GM12892 (cell line): ENCODE results near the gene COL20A1.
A peak's percentile ranks its signal among the peaks of the same experiment; 100 is the strongest.

Source experiments
- DNase-seq: peaks from one replicate; pipeline ENCODE4 v3.0.0; 2011; ENCODE audit not compliant: insufficient read length
- FAIRE-seq: peaks from 2 replicates; lab custom pipeline; 2011; peaks lifted over from hg19 to GRCh38; lab: Jason Lieb, UNC
- POLR2A ChIP-seq: IDR thresholded peaks from 2 replicates; pipeline ENCODE4 v1.6.1; 2011; ENCODE audit warnings: low read depth, low read length, control low read depth
- POLR2AphosphoS5 ChIP-seq: IDR thresholded peaks from 2 replicates; pipeline ENCODE4 v1.6.1; 2011; ENCODE audit warnings: low read depth, low read length, control low read depth
- TAF1 ChIP-seq: IDR thresholded peaks from 2 replicates; pipeline ENCODE4 v1.6.1; 2011; ENCODE audit warnings: low read depth, mild to moderate bottlenecking, control low read depth, low read length, borderline replicate concordance

COL20A1 gene

DNA sequence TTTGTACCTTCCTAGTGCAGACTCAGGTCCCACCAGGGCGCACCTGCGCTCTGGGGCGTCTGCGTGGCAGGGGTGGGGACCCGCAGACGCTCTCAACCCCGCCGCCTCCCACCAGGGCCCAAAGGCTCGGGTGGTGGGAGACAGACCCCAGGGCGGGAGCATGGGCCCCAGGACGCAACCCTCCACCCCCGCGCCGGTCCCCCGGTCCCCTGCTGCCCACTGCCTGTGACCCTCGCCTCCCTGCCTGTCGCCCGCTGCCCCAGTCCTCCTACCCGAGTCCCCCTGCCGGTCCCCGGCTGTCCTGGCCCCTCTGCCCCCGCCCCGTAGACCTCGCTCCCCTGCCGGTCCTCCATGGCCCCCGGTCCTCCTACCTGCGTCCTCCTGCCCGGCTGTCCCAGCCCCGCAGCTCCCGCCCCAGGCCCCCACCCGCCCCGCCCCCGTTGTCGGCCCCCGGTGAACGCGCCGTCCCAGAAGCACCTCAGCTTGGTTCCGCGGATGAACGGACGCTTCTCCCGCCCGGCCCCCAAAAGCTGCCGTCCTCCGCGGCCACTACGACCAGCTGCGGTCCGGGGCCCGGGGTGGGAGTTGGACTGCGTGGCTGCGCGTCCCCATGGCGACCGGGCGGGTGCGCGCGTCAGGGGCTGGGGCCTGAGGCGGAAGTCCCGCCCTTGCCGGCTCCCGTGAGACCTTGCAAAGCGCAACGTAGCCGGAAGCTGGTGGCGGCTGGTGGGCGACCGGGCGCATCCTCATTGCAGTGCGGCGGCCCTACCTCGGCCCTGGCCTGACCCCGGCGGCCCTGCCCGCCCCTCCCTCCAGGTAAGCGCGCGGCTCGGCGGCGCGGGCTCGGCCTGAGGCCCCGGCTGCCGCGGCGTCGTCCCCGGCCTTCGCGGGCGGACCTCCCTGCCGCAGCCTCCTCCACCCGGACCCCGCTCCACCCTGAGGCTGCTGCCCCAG is 20.6 kb upstream of the COL20A1 start, which contains the start of gene ARFGAP1:
Gene ARFGAP1, plus strand, starts transcription at position 709 of the 954 bp plus-strand sequence. CDS start 2,768 bp downstream, outside the sequence.
- peak; percentile 86; the same call in 1 of the 2 replicates for TF ChIP-seq POLR2A
- TF ChIP-seq POLR2AphosphoS5: peak; percentile 66; the same call in 1 of the 2 replicates
- TF ChIP-seq TAF1: 0 out of 2 replicates have a peak, but pooled peaks have one; percentile 51
- DNase-seq (peak; percentile 99), FAIRE-seq (peak; percentile 90)

DNA sequence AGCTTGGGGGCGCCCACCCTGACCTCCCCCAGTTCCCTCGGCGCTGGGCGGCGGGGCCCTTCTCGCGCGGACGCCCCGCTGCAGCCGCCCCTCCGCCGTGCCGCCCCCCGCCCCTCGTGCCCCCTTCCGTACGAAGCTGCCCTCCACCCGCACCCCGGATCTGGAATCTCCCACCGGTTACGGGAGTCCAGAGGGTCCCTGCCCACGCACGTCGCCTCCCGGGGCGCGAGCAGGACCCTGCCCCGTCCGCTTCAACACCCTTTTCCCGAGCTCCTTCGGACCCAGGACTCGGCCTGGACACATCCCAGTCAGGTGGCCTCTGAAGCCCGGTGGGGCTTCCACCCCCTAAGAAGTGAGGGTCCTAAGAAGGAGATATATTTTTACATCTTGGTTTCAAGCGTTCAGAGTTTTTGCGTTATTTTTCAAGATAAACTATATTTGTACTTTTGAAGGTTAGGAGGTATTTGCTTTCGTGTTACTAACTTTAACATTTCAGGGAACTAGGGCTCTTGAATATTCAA is 19.9 kb upstream of the COL20A1 start:
- no peak for TF ChIP-seq TAF1
- no peak for TF ChIP-seq POLR2A
- no peak for TF ChIP-seq POLR2AphosphoS5
- DNase-seq: no peak
- no peak for FAIRE-seq

DNA sequence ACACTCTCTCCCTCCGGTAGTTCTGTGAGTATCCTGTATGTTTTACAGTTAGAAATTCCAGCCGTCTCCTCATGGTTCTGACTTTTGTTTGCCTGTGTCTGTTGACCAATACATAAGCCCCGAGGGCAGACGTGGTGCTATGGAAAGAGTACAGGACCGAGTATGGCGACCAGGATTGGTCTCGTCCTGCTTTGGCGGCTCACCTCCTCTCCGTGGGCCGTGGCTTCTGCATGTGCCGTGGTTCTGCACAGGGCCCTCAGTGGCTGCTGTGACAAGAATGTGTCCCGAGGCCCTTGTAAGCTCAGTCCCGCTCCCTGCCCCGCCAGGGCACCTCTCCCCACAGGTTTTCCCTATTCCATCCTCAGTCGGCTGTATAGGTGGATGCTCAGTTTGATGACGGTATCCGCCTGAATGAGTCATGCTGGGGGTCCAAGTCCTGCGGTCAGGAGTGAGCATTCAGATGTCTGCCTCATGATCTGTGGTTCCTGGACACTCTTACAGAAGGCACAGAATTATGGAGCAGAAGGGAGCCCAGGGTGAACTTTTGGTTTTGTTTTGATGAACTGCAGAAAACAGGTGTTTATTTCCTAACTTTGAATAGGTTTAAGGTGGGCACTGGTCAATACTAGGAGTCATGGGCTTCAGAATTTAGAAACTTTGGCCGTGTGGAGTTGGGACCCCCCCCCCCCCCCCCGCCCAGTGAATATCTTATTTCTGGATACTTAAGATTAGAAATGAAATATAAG is 19.2 kb upstream of the COL20A1 start:
- no peak for FAIRE-seq
- TF ChIP-seq POLR2A (no peak), POLR2AphosphoS5 (no peak), TAF1 (no peak)
- DNase-seq: no peak

DNA sequence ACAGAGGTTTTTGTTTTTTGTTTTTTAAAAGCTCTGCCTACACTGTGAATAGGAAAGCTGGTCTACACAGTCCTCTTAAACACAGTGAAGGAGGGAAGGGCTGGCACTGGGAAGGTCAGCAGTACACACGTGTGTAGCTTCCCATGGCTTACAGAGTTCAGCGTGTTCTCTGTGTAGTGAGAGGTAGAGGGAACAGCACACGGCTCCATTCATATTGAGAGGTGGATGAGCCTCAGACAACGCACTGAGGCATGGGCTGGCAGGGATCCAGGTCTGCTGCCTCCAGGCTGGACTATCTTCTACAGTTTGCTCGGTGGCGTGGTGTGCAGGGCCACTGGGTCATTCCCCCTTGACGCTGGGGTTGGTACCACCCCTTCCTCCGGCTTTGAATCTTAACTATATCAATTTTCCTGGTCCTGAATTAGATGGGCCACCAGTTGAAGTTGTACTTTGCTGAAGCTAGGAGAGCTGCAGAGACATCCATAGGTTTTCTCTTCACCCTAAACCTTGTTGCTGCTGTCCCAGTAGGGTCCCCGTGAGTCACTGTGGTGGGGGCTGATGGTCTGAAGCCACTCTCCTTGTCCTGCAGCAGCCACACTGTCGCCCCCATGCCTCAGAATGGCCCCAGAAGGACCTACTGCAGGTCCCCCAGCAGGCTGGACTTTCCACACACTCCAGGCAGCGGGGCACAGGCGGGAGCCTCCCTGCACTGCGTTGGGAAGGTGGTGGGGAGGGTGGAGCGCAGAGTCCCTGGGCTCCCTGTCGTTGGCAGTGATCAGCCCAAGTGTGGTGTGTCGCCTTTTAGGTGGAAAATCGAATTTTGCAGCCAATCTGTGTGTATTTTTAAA is 18.4 kb upstream of the COL20A1 start:
- FAIRE-seq (no peak), DNase-seq (no peak)
- TF ChIP-seq TAF1 (no peak), POLR2AphosphoS5 (no peak), POLR2A (no peak)

DNA sequence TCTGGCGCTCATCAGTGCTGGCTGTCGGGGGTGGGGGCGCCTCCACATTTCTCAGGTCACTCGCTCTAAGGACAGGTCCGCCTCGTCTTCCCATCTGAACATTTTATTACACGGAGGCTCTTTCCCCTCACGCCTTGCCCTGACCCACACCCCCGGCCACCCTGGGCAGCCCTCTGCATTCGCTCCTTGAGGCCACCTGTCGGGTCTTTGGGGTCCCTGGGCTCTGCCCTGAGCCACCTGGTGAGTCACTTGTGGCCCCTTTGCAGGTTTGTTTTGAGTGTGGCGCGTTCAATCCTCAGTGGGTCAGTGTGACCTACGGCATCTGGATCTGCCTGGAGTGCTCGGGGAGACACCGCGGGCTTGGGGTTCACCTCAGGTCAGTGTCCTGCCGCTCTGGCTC is 17.2 kb upstream of the COL20A1 start:
- TF ChIP-seq POLR2A: no peak
- TF ChIP-seq TAF1: no peak
- no peak for TF ChIP-seq POLR2AphosphoS5
- DNase-seq (no peak), FAIRE-seq (no peak)

DNA sequence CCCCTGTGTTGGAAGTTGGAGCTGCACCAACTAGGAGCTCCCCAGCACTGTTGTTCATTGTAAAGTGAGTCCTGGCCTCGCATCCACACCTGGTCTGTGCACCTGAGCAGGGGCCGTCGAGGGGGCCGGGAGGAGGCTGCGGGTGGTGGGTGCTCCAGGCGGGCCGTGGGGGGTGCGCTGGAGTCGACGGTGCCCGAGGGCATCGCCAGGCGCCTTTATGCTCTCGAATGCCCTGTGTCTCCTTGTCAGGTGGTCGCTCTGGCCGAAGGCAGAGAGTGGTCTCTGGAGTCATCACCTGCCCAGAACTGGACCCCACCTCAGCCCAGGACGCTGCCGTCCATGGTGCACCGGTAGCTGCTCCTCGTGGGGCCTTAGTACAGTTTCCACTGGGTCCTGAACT is 16.0 kb upstream of the COL20A1 start:
- DNase-seq (no peak), FAIRE-seq (no peak)
- TF ChIP-seq POLR2A (no peak), POLR2AphosphoS5 (no peak), TAF1 (no peak)

DNA sequence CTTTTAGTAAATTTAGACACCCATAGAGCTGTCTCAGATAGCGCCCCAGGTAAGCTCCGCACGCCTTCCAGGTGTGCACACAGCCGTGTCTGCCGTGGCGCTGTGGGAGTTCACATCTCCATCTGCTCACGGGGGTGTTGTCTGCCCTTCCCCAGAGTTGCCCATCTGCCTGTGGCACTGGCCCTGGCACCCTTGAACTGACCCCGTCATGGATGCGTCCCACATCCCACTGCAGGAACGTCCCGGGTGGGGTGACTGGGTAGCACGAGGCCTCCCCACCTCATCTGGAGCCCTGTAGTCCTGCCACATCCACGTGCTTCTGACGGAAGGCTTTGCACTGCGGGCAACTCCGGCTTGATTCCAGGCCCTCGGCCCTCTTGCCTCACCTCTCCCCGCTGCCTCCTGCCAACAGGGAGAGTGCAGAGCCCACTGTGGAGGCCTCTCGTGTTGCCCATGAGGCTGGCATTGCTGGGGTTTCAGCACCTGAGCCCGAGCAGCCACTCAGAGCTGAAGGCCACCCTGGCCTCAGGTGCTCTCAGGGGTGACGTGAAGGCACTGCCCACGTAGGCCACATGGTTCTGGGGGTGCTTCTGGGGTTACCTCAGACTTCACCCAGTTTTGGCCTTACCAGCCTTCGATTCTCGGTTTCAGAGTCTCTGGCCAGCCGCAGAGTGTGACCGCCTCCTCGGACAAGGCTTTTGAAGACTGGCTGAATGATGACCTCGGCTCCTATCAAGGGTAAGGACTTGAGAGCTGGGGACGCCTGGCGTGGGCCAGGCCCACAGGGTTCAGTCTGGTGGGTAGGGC is 15.3 kb upstream of the COL20A1 start:
- DNase-seq: no peak
- TF ChIP-seq POLR2A (no peak), POLR2AphosphoS5 (no peak), TAF1 (no peak)
- no peak for FAIRE-seq

DNA sequence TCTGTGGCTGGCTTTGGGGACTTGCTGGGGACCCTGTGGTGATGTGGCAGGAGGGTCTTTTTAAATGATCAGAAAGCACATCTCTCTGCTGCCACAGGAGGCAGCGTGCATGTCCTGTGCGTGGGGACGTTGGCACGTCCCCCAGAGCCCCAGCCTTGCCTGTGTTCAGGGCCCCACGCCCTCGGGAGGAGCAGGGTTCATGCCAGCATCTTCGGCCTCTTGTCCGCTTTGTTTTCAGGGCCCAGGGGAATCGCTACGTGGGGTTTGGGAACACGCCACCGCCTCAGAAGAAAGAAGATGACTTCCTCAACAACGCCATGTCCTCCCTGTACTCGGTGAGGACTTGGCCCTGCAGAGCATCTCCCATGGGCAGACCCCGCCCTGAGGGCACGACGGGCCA is 14.3 kb upstream of the COL20A1 start:
- no peak for FAIRE-seq
- no peak for TF ChIP-seq TAF1
- TF ChIP-seq POLR2AphosphoS5: no peak
- no peak for DNase-seq

DNA sequence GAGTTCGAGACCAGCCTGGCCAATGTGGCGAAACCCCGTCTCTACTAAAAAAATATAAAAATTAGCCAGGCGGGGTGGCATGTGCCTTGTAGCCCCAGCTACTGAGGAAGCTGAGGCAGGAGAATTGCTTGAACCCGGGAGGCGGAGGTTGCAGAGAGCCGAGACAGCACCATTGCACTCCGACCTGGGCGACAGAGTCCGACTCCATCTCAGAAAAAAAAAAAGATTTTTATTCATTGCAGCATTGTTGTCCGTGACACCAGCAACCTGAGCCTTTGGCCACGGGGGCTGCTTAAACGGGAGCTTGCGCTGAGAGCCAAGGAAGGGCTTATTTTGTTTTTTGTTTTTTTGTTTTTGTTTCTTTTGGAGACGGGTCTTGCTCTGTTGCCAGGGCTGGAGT is 13.1 kb upstream of the COL20A1 start:
- TF ChIP-seq POLR2A (no peak), TAF1 (no peak), POLR2AphosphoS5 (no peak)
- DNase-seq: no peak
- FAIRE-seq: no peak

DNA sequence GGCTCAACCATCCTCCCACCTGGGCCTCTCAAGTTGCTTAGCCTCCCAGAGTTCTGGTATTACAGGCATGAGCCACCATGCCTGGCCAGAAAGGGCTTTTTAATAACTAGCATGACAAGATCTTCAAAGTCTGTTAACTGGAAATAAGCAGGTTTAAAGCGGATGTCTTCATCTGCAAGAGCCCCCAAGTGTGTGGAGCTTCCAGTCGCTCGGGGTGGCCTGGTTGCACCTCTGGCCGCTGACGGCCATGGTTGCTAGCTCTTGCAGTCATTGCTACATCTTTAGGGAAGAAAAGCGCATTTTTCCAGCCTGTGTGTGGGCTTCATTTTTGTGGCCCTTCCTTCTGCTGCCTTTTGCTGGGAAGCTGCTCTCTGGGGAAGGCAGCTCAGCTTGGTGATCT is 12.6 kb upstream of the COL20A1 start:
- FAIRE-seq: no peak
- no peak for DNase-seq
- TF ChIP-seq TAF1 (no peak), POLR2AphosphoS5 (no peak), POLR2A (no peak)
